HG03520 (cell line): ENCODE data around the gene AUH.

Source experiments
- ATAC-seq: cut with Tn5 transposase; IDR thresholded peaks from one replicate; pipeline ENCODE4 v1.9.1; 2021; ENCODE audit warnings: mild to moderate bottlenecking, moderate library complexity; ENCODE audit not compliant: unreplicated experiment

Gene AUH

GRCh38 chr9:91177081-91177480 is 184.6 kb downstream of the AUH start:
- ATAC-seq, result no peak

GRCh38 chr9:91176426-91176825 is 185.3 kb downstream of the AUH start:
- ATAC-seq, result no peak

DNA sequence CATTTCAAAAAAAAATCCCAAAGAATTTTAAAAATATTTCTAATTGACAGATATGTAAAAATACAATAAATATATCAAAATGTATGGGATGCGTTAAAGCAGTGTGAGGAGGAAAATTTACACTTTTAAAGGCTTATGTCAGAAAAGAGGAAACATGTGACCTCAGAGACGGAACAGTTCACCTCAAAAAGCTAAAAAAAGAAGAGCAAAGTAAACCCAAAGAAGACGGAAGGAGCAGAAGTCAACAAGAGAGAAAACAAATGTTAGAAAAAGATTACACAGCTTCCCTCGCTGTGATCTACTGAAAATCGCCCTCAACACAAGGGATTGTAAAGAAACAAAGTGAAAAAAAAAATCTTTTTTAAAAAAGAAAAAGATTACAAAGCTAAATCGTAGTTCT is 186.9 kb downstream of the AUH start:
- no peak for ATAC-seq

DNA sequence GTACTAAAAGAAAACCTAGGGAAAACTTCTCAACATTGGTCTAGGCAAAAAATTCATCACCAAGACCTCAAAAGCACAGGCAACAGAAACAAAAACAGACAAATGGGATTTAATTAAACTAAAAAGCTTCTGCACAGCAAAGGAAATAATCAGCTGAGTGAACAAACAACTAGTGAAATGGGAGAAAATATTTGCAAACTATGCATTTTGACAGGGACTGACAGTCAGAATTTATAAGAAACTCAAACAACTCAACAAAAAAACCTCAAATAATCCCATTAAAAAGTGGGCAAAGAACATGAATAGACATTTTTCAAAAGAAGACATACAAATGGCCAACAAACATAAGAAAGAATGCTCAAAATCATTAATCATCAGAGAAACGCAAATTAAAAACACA is 189.4 kb downstream of the AUH start:
- ATAC-seq, result no peak

GRCh38 chr9:91170951-91171350 is 190.8 kb downstream of the AUH start:
- no peak for ATAC-seq

DNA sequence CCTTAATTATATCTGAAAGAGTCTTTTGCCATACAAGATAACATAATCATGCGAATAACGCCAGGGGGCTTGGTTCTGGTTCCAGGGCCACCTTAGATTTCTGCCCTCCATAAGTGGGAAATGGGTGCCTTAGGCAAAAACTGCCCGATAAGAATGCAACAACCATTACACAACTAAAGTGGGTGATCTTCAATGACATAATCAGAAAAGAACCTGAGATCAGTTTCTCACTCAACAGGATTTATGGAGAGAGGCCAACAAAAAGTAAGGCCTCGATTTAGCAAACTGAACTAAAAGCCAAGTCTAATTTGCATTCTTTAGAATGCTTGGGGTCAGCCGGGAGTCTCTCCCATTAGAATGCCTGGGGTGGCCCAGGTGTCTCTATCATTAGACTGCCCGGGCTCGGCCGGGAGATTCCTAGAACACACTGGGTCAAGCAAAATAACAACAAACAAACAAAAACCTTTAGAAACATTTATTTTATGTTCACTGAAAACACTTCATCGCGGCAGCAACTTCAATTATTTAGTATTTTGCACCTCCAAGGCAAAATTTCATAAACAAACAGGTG is 194.8 kb downstream of the AUH start:
- no peak for ATAC-seq

GRCh38 chr9:91164724-91165520 is 196.8 kb downstream of the AUH start:
- no peak for ATAC-seq
